GM12878 (cell line): Measurements from ENCODE around the gene MGAT5. TPM values are rescaled to one million over a fixed set of nuclear protein-coding genes. Genes with fewer than 3 reads are reported as not detected.

Source experiments
- ATAC-seq: fragments of 200-7000 bp; cut with Tn5 transposase; 3 replicates; pipeline ENCODE4 v1.9.1; 2020; ENCODE audit warnings: mild to moderate bottlenecking, moderate library complexity
- BruUV-seq: library from RNA; stranded (reverse); fragments of 400-500 nt; replicated peaks from 2 replicates; lab custom pipeline; 2021; lab: Mats Ljungman, UMichigan
- CTCF ChIA-PET: fragments of 300-600 bp; sonication (Branson Sonifier 250); formaldehyde crosslinking; extraction: SDS; loops from one replicate; lab custom pipeline; 2021; ENCODE audit warnings: inconsistent platforms; lab: Yijun Ruan, JAX
- POLR2A ChIA-PET: fragments of 350-600 bp; formaldehyde crosslinking; extraction: SDS; loops from one replicate; lab custom pipeline; 2021; ENCODE audit warnings: inconsistent platforms; lab: Charles Lee
- RAD21 ChIA-PET: fragments of 300-600 bp; sonication (Branson Sonifier 250); formaldehyde crosslinking; loops from one replicate; lab custom pipeline; 2023; ENCODE audit warnings: antibody characterized with exemption; ENCODE audit not compliant: unreplicated experiment; lab: Charles Lee
- SMC1A ChIA-PET: fragments of 300-600 bp; sonication (Branson Sonifier 250); formaldehyde crosslinking; loops from one replicate; lab custom pipeline; 2023; ENCODE audit not compliant: unreplicated experiment, uncharacterized antibody; lab: Charles Lee
- DNase-seq: peaks from one replicate; pipeline ENCODE4 v3.0.0-alpha.2; 2011; ENCODE audit warnings: low read depth, low spot score
- FAIRE-seq: peaks from 3 replicates; lab custom pipeline; 2011; peaks lifted over from hg19 to GRCh38; lab: Jason Lieb, UNC
- H2AFZ ChIP-seq: 2 replicates; pipeline ENCODE4 v1.6.0; 2011; ENCODE audit warnings: low read depth, low read length, control low read depth; ENCODE audit not compliant: control insufficient read depth
- H3K27ac ChIP-seq: 2 replicates; pipeline ENCODE4 v1.5.1; 2011; ENCODE audit warnings: control low read depth; ENCODE audit not compliant: control insufficient read depth, insufficient read depth
- H3K27me3 ChIP-seq, 2 experiments: replicated peaks in 1 of 2; 2 replicates each; pipeline versions ENCODE4 v1.6.0 to v1.6.1; 2011; ENCODE audit warnings: low read length in 1 of 2; ENCODE audit not compliant: control insufficient read depth in 2 of 2, insufficient read depth in 2 of 2
- H3K36me3 ChIP-seq, 2 experiments: 2 replicates each; pipeline ENCODE4 v1.5.1; 2011; ENCODE audit warnings: low read length in 1 of 2; ENCODE audit not compliant: control insufficient read depth in 2 of 2, insufficient read depth in 2 of 2
- H3K4me1 ChIP-seq: 2 replicates; pipeline ENCODE4 v1.6.1; 2011; ENCODE audit warnings: mild to moderate bottlenecking, low read length, moderate library complexity, mixed read lengths; ENCODE audit not compliant: control insufficient read depth, insufficient read depth
- H3K4me2 ChIP-seq: 2 replicates; pipeline ENCODE4 v1.6.0; 2011; ENCODE audit warnings: control low read depth; ENCODE audit not compliant: control insufficient read depth, insufficient read depth
- H3K4me3 ChIP-seq: fragments of 200-600 bp; sonication (generic); 2 replicates; pipeline ENCODE4 v1.5.1; 2016
- H3K79me2 ChIP-seq: 2 replicates; pipeline ENCODE4 v1.6.0; 2011; ENCODE audit warnings: low read length; ENCODE audit not compliant: control insufficient read depth, insufficient read depth
- H3K9ac ChIP-seq: 2 replicates; pipeline ENCODE4 v1.8.0; 2011; ENCODE audit warnings: low read length, control low read depth, mixed read lengths; ENCODE audit not compliant: control insufficient read depth, insufficient read depth
- H3K9me3 ChIP-seq: replicated peaks from 3 replicates; pipeline ENCODE4 v1.5.1; 2011; ENCODE audit warnings: mild to moderate bottlenecking, low read length; ENCODE audit not compliant: control insufficient read depth, insufficient read depth
- H4K20me1 ChIP-seq: 2 replicates; pipeline ENCODE4 v1.6.0; 2011; ENCODE audit not compliant: control insufficient read depth, insufficient read depth
- BCL3 ChIP-seq: IDR thresholded peaks from 2 replicates; pipeline ENCODE4 v1.6.1; 2011; ENCODE audit warnings: borderline replicate concordance, low read depth, mild to moderate bottlenecking, moderate library complexity, low read length; ENCODE audit not compliant: insufficient read depth, poor library complexity, severe bottlenecking
- CREB1 ChIP-seq: IDR thresholded peaks from 2 replicates; pipeline ENCODE4 v1.6.1; 2012; ENCODE audit warnings: low read depth, mild to moderate bottlenecking, inconsistent platforms
- IKZF2 ChIP-seq, 2 experiments: fragments of 450-650 bp; IDR thresholded peaks; 2 replicates each; pipeline ENCODE4 v1.6.1; 2017; ENCODE audit warnings: mild to moderate bottlenecking in 2 of 2, moderate library complexity in 2 of 2
- WGBS: methylation state at CpG from one replicate; pipeline ENCODE4 v1.1.6; 2016; ENCODE audit warnings: low lambda C conversion rate; ENCODE audit not compliant: insufficient replicate concordance, insufficient coverage; ENCODE audit errors: missing lambda C conversion rate; 5-methylcytosine and 5-hydroxymethylcytosine counted together
- in situ Hi-C: fragments of 300-500 bp; cut with MboI; formaldehyde crosslinking; loops from 9 replicates; pipeline ENCODE4 v1.14.3; 2018; ENCODE audit warnings: mixed read lengths
- intact Hi-C: fragments of 100-400 bp; cut with micrococcal nuclease; formaldehyde crosslinking; loops from one replicate; pipeline ENCODE4 v1.14.2; 2022; ENCODE audit not compliant: unreplicated experiment
- polyA plus RNA-seq, 11 experiments: library from polyadenylated mRNA; depleted of rRNA in 4 of 11; unstranded in 6 of 11; stranded (reverse) in 5 of 11; fragments of >200 nt; fragmentation: Nextera tagmentation in 4 of 11; fragmentation: Illumina TruSeq in 1 of 11; extraction: Ambion mirVana in 4 of 11; extraction: Trizol in 1 of 11; gene quantifications; 1 replicate in 1 of 11; 2 replicates in 10 of 11; pipeline versions ENCODE4 v1.2.1 to v1.2.3, GENCODE V29; 2011 to 2016; ENCODE audit warnings: inconsistent platforms in 2 of 11, missing spikeins in 2 of 11, low read depth in 1 of 11
- total RNA-seq, 4 experiments: library from RNA; depleted of rRNA in 3 of 4; stranded (reverse); fragments of >200 nt in 3 of 4; fragmentation: Illumina TruSeq in 1 of 4; extraction: Trizol in 1 of 4; gene quantifications; 2 replicates each; pipeline versions ENCODE4 v1.2.1 to v1.2.3, GENCODE V29; 2013 to 2021
- TF ChIP-seq, protein P1 (sequence below): fragments of 450-650 bp; IDR thresholded peaks from 2 replicates; pipeline ENCODE4 v1.6.1; 2016; ENCODE audit warnings: mild to moderate bottlenecking, moderate library complexity, borderline replicate concordance

Gene MGAT5
- total and polyA plus RNA-seq, 10 of the 15 experiments (the other 5 are each of a cell fraction or from before 2014, with no cell fraction given) = 4.9 to 104 (median 36.2) TPM

DNA sequence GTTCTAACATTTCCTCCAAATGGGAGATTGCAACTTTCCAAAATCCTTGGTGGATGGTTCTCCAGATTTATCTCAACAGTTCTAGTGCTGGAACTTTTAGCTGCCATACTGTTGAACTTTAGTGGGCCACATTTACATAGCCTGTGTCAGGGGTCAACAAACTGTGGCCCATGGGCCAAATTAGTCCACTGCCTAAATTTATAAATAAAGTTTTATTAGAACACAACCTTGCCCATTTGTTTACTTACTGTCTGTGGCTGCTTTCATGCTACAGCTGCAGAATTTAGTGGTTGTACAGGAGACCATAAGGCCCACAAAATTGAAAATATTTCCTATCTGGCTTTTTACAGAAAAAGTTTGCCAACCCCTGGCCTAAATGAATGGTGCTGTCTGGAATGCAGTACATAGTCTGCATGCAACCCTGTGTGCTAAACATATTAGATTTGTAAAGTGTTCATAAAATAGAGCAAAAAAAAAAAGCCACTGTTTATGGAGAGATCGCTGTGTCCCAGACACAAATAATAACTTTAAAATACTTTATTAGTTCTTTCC, 30.3 kb downstream of the MGAT5 start:
- no peak for FAIRE-seq
- intact Hi-C loops (no loop called here), in situ Hi-C loops (no loop called here)
- H3K79me2 ChIP-seq = peaks cover 76% of the 10 kb centered on the region
- POLR2A ChIA-PET = interaction anchor here (0.7 to 1.0 kb wide), 3 partner anchors 13 to 1189 kb away, joined by 8 to 9 read pairs (median 9); no protein-coding TSS in a partner anchor
- peak overlapping the region; percentile 86 for H3K4me2 ChIP-seq
- CTCF ChIA-PET = interaction anchor here (0.7 to 2.6 kb wide), 7 partner anchors 8 to 166 kb away, joined by 3 to 15 read pairs (median 4); no protein-coding TSS in a partner anchor
- DNase-seq = no peak
- SMC1A ChIA-PET = interaction anchor here (1.3 to 3.9 kb wide), 13 partner anchors 9 to 165 kb away, joined by 4 to 36 read pairs (median 11); partner anchors contain the start of gene MGAT5
- BruUV-seq = no TSS peak
- no peaks in the 10 kb centered on the region for H4K20me1 ChIP-seq
- 100% methylated on average over 1 of the region's 1 CpG for WGBS
- peak overlapping the region; percentile 19; the same call in 1 of the 2 replicates for H3K4me3 ChIP-seq
- peak overlapping the region; percentile 95 for H3K27ac ChIP-seq
- RAD21 ChIA-PET = interaction anchor here (0.9 to 3.4 kb wide), 16 partner anchors 10 to 167 kb away, joined by 3 to 27 read pairs (median 6); partner anchors contain the start of gene MGAT5
- peaks cover 87% of the 10 kb centered on the region for H3K4me1 ChIP-seq
- no peak overlapping the region for H2AFZ ChIP-seq
- no peak for ATAC-seq
- H3K9me3 ChIP-seq = no peaks in the 10 kb centered on the region
- no peaks in the 10 kb centered on the region for H3K27me3 ChIP-seq
- TF ChIP-seq, protein P1, sequence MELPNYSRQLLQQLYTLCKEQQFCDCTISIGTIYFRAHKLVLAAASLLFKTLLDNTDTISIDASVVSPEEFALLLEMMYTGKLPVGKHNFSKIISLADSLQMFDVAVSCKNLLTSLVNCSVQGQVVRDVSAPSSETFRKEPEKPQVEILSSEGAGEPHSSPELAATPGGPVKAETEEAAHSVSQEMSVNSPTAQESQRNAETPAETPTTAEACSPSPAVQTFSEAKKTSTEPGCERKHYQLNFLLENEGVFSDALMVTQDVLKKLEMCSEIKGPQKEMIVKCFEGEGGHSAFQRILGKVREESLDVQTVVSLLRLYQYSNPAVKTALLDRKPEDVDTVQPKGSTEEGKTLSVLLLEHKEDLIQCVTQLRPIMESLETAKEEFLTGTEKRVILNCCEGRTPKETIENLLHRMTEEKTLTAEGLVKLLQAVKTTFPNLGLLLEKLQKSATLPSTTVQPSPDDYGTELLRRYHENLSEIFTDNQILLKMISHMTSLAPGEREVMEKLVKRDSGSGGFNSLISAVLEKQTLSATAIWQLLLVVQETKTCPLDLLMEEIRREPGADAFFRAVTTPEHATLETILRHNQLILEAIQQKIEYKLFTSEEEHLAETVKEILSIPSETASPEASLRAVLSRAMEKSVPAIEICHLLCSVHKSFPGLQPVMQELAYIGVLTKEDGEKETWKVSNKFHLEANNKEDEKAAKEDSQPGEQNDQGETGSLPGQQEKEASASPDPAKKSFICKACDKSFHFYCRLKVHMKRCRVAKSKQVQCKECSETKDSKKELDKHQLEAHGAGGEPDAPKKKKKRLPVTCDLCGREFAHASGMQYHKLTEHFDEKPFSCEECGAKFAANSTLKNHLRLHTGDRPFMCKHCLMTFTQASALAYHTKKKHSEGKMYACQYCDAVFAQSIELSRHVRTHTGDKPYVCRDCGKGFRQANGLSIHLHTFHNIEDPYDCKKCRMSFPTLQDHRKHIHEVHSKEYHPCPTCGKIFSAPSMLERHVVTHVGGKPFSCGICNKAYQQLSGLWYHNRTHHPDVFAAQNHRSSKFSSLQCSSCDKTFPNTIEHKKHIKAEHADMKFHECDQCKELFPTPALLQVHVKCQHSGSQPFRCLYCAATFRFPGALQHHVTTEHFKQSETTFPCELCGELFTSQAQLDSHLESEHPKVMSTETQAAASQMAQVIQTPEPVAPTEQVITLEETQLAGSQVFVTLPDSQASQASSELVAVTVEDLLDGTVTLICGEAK = peak; percentile 95
- no peak for TF ChIP-seq CREB1
- no peak for TF ChIP-seq BCL3
- no peak for TF ChIP-seq IKZF2 (IDR thresholded peaks at IDR 0.05)
- H3K9ac ChIP-seq = peak overlapping the region; percentile 68
- peaks cover 0 to 12% of the 10 kb centered on the region in 2 experiments; a peak in 2 of 4 replicates for H3K36me3 ChIP-seq
